EL (cell line): ENCODE results near the gene PTPRM.

Source experiments
- DNase-seq: peaks from one replicate; pipeline ENCODE4 v3.0.0-alpha.2; 2016

Gene PTPRM

GRCh38 chr18:7600528-7601245 lies 33.6 kb downstream of the PTPRM start:
- no peak for DNase-seq

DNA sequence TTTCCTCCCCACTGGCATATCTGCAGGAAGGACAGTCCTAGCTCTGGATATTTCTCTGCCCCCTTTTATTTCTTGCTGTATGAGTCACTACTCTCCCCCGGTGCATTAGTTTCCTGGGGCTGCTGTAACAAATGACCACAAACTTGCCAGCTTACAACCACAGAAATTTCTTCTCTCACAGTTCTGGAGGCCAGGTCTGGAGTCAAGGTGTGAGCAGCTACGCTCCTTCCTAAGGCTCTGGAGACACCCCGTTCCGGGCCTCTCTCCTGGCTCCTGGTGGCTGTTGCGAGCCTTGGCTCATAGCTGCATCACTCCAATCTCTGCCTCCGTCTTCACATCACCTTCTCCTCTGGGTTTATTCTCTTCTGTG lies 34.1 kb downstream of the PTPRM start:
- peak; percentile 86 for DNase-seq

DNA sequence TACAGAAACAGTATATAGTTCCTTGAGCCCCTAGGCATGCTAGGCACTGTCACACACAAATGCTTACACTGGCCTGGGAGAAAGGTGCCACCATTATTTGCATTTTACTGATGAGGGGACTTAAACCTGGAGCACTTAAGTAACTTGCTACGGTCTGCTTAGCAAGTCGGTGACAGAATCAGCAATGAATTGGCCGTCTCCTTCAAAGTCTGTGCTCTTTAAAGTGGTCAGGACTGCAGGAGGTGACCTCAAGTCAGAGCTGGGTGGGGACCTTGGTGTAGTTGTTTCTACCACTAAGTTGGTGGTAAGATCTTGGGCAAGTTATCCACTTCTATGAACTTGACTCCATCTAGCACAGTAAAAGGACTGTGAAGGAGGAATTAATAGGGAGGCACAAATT lies 34.8 kb downstream of the PTPRM start:
- DNase-seq = no peak

GRCh38 chr18:7603259-7604000 lies 36.3 kb downstream of the PTPRM start:
- no peak for DNase-seq

DNA sequence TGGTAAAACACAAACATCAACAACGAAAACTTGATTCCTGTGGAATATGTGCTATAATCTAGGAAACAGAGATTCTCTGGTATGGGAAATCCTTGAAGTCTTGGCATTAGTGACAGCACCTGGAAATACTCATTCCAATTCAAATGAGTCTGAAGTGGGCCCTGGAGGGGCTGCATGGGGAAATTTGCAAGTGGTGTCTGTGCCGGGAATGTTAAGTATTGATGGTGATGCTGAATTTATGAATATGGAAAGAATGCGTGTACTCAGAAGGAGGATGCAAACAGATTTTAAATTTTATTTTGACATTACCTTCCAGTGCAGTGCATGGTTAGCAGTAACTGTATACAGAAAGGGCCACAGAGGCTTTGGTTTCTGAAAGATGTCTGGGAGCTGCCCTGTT lies 37.2 kb downstream of the PTPRM start:
- DNase-seq = no peak

GRCh38 chr18:7605705-7606104 lies 38.6 kb downstream of the PTPRM start:
- no peak for DNase-seq

GRCh38 chr18:7607540-7608173 lies 40.5 kb downstream of the PTPRM start:
- no peak for DNase-seq

GRCh38 chr18:7608174-7608550 lies 41.0 kb downstream of the PTPRM start:
- DNase-seq = peak; percentile 52

DNA sequence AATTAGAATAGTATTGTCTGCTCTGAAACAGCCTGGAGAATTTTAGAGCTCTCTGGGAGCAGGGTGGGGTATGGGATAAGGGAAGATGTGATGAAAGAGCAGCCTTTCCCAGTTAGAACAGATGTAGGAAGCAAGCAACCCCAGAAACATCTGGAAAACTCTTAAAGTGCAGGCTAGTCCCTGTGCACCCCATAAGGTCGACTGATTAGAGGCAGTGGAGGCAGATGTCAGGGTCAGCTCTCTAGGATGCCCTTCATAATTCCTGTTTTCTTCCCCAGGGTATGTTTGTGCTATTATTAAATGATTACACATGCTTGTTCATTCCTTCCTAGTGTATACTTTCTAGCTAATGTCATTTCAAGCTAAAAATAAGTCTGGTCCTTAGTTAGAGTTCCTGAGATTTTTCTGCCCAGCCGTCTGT lies 41.7 kb downstream of the PTPRM start:
- DNase-seq = peak; percentile 71

GRCh38 chr18:7609617-7610016 lies 42.5 kb downstream of the PTPRM start:
- DNase-seq = no peak

- DNase-seq = no peak
Observed at GRCh38 chr18:7614042-7614441, 46.9 kb downstream of the PTPRM start.

GRCh38 chr18:7615840-7616239 lies 48.7 kb downstream of the PTPRM start:
- no peak for DNase-seq

DNA sequence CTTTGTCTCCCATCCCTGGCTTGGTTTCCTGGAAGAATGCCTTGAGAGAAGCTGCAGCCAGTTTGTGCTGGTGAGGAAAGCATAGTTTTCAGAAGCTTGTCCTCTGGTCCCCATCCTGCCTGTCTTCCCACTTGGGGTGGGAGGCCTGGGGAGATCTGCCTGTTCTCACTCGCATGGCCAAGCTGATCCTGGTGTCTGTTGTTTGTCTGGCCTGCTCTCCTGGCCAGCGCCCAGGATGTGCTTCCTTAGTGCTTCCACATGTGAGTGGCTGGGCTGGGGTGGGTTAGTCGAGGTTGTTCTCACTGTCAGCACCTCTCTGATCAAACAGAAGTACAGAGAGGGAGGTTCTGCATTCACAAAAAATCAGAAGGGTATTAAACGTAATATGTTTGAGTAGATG lies 49.5 kb downstream of the PTPRM start:
- peak; percentile 64 for DNase-seq

DNA sequence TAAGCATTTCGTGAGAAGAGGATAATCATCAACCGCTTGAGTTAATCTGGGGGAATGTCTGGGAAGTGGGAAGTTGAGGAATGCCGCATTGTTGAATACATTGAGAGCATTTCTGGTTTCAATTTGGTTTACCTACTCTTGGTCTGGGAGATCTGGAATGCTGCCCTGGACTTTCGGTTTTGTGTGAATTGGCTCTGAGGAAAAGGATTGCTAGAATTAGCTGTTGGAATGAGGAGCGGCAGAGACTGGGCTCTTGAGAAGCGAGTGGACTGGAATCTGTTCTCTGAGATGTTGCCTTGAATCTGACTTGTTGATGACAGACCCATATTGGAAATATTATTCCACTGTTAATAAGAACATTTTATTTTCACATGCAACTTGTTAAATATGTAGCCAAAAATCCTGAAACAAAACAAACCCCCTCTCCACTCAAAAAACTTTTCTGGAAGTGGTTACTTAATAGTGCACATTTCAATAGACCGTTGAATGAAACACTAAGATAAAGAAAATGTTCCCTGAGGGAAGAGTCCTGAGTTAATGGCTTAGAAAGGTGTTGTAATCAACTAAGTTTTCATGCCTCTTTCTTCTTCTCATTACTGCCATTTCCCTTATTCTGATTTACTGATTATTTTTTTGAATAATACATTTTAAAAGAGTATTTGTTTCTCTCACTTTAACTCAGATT lies 50.8 kb downstream of the PTPRM start:
- DNase-seq = peak; percentile 96

DNA sequence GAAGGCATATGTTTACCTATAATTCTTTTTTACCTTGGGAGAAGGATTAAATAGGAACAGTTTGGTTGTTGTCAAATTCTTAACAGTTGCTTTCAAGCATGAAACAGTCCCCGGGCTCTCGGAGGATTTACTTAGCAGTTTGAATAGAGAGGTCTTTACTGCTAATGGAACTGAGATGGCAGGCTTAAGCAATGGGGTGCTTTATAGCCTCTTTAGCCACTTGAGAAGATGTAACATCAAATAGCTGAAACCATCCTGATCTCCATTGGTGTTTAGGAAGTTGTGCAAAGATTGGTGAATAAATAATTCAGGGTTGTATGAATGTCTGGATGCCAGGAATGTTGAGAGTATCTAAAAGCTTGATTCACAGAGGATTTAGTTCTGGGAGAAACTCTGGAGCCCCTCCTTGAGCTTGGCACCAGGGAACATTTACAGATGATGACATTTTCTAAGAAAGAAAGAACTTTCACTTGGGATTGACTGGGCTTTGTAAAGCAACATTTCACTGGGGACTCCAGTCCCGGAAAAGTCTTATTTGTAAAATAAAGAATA lies 51.9 kb downstream of the PTPRM start:
- DNase-seq = no peak

GRCh38 chr18:7619676-7620075 lies 52.6 kb downstream of the PTPRM start:
- peak; percentile 57 for DNase-seq

GRCh38 chr18:7622721-7623120 lies 55.6 kb downstream of the PTPRM start:
- DNase-seq = no peak

DNA sequence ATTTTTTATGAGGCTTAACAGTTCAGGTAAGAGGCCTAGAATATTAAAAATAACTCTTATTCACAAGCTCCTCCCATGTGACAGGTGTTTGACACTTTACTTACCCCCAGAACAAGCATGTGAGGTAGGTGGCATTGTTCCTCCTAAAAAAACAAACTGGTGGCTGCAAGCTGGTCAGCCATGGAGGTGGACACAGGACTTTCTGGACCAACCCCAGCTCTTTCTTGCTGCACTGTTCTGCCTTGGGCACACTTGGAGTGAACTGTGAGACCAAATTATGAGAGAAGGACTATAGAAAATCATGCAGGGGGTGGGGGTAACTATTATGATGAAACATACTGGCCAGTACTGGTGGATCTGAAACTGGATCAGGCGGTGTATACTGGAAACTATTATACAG lies 56.6 kb downstream of the PTPRM start:
- no peak for DNase-seq

DNA sequence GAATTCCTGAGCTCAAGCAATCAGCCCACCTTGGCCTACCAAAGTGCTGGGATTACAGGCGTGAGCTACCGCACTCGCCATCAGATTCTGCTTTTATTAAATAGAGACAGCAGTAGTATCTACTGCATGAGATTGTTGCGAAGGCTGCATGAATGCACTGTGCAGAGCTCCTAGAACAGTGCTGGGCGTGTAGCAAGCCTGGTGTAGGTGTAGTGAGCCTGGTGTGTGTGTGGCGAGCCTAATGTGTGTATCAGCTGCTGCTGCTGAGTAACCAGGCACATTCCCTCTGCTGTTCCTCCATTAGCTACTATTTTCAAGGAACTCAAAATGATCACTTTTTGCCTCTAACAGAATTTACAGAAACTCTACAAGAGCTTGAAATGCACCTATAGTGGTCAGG lies 57.6 kb downstream of the PTPRM start:
- DNase-seq = no peak

DNA sequence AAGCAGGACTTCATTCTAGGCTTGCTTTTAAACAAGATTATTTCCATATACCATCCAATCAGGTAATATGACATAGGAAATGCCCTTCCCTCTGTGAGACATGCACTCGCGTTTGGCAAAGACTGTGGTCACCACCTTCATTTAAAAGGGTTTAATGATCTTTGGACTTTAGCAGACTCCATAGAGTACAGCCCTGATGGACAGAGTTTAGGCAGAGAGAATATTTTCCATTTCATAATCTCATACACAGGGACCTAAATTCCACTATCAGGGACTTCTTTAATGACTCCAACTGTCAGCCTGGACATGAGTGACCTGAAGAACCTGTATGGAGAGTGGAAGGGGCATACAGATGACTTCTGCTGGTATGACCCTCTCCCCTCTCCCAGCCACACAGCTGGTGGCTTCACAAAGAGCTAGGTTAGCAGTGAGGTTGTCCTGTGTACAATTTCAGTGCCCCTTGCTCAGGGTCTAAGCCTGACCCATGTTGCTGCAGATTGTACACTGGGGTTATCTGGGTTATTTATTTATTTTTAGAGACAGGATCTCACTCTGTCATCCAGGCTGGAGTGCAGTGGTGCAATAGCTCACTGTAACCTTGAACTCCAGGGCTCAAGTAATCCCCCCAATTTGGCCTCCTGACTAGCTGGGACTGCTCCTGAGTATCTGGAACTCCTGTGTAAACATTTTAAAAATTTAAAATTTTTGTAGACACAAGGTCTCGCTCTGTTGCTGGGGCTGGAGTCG lies 59.2 kb downstream of the PTPRM start:
- no peak for DNase-seq

DNA sequence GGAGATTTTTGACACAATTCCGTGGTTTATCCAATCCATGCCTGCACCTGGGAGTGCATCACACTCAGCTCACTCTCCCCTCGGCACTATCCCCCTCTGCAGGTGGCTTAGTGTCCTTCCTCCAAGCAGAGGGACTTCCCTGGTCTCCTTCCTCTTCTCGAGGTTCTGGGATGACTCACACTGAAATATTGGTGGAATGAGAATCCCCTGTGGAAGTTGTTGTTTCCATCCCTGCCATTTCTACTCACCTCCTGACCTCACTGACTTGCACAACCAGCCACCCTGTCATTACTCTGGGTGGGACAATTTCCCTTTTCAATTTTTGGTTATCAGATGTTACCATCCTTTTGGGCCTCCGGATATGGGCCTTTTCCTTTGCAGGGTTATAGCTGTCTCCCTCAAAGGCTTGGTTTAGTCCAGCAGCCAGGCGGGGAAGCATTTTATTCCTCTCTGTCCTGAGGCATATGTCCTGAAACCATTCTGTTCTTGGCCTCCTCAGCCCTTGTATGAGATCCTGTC lies 59.9 kb downstream of the PTPRM start:
- peak; percentile 94 for DNase-seq

DNA sequence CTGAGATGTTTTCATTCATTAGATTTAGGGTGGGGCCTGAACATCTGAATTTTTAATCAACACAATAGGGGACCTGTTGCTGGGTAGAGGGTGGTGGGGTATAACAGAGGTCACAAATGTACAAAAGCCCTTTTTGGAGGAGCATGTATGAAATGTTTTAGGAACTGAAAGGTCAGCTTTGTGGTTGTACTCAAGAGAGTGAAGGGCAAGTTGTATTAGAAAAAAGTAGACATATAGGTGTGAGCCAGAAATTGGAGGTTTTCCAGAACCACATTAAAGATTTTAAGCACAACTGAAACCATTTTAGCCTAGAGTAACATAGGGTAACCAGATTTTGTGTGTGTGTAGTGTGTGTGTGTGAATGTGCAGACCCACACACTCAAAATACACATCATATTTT lies 62.3 kb downstream of the PTPRM start:
- no peak for DNase-seq
